Thyroid gland (tissue), 4 donors: ENCODE data around the gene DPP6.
"Not testable (repeated sequence)": the region's sequence is repeated elsewhere in the genome, so short reads cannot be mapped to it uniquely, and the experiment has no call there.

Experiments used
- POLR2A ChIP-seq, 2 donors: fragments of 450-650 bp; IDR thresholded peaks; one replicate each; pipeline ENCODE4 v1.6.1; 2017; ENCODE audit warnings: antibody characterized with exemption in 2 of 2, mild to moderate bottlenecking in 2 of 2, moderate library complexity in 1 of 2
- TF ChIP-seq, protein P1 (sequence below), 6 experiments: fragments of 200-600 bp in 3 of 6; fragments of 450-650 bp in 3 of 6; sonication (generic) in 3 of 6; IDR thresholded peaks; one replicate each; pipeline ENCODE4 v1.5.1; 2016 to 2019; ENCODE audit warnings: antibody characterized with exemption in 6 of 6, mild to moderate bottlenecking in 2 of 6, inconsistent platforms in 1 of 6, moderate library complexity in 1 of 6

DNA sequence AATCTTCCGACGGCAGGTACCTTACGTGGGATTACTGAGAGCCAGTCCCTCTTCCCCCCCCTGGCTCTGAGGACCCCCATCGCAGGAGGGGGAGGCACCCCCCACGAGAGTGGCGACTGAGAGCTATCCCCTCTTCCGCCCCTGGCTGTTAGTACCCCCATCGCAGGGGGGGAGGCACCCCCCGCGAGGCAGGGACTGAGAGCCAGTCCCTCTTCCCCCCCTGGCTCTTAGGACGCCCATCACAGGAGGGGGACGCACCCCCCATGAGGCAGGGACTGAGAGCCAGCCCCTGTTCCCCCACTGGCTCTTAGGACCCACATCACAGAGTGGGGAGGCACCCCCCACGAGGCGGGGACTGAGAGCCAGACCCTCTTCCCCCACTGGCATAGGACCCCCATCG is 8.4 kb downstream of the DPP6 start:
- TF ChIP-seq, protein P1, sequence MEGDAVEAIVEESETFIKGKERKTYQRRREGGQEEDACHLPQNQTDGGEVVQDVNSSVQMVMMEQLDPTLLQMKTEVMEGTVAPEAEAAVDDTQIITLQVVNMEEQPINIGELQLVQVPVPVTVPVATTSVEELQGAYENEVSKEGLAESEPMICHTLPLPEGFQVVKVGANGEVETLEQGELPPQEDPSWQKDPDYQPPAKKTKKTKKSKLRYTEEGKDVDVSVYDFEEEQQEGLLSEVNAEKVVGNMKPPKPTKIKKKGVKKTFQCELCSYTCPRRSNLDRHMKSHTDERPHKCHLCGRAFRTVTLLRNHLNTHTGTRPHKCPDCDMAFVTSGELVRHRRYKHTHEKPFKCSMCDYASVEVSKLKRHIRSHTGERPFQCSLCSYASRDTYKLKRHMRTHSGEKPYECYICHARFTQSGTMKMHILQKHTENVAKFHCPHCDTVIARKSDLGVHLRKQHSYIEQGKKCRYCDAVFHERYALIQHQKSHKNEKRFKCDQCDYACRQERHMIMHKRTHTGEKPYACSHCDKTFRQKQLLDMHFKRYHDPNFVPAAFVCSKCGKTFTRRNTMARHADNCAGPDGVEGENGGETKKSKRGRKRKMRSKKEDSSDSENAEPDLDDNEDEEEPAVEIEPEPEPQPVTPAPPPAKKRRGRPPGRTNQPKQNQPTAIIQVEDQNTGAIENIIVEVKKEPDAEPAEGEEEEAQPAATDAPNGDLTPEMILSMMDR (IDR thresholded peaks at IDR 0.05): not testable (repeated sequence)
- not testable (repeated sequence) for TF ChIP-seq POLR2A (IDR thresholded peaks at IDR 0.05)
